Endodermal cell (in vitro differentiated cells): ENCODE data around the gene RAB28. TPM values are rescaled to one million over a fixed set of nuclear protein-coding genes. Genes with fewer than 3 reads are reported as not detected.

Source experiments
- DNase-seq: peaks from one replicate; pipeline ENCODE4 v3.0.0-alpha.2; 2017
- H3K27ac ChIP-seq: 2 replicates; pipeline ENCODE4 v1.5.1; 2013; ENCODE audit warnings: mild to moderate bottlenecking, low read depth, low read length, moderate library complexity
- H3K27me3 ChIP-seq: 2 replicates; pipeline ENCODE4 v1.6.1; 2013; ENCODE audit warnings: mild to moderate bottlenecking, low read length, moderate library complexity; ENCODE audit not compliant: insufficient read depth, control insufficient read depth, poor library complexity, severe bottlenecking
- H3K36me3 ChIP-seq: 2 replicates; pipeline ENCODE4 v1.7.0; 2013; ENCODE audit warnings: mild to moderate bottlenecking, low read length, moderate library complexity; ENCODE audit not compliant: control insufficient read depth, insufficient read depth
- H3K4me1 ChIP-seq: one replicate; pipeline ENCODE4 v1.7.0; 2013; ENCODE audit warnings: low read length; ENCODE audit not compliant: control insufficient read depth, insufficient read depth
- H3K4me3 ChIP-seq: 2 replicates; pipeline ENCODE4 v1.5.1; 2013; ENCODE audit warnings: mild to moderate bottlenecking, low read length, moderate library complexity
- H3K9ac ChIP-seq: 2 replicates; pipeline ENCODE4 v1.6.1; 2013; ENCODE audit warnings: mild to moderate bottlenecking, low read length, moderate library complexity; ENCODE audit not compliant: poor library complexity, severe bottlenecking; ENCODE audit errors: extremely low read depth
- H3K9me3 ChIP-seq: 2 replicates; pipeline ENCODE4 v1.6.1; 2013; ENCODE audit warnings: mild to moderate bottlenecking, low read length, moderate library complexity; ENCODE audit not compliant: control insufficient read depth
- H3K27ac Mint-ChIP-seq: 2 replicates; pipeline ENCODE4 v1.8.0; 2020; ENCODE audit warnings: mixed read lengths
- H3K27me3 Mint-ChIP-seq: 2 replicates; pipeline ENCODE4 v1.8.0; 2021; ENCODE audit warnings: mild to moderate bottlenecking, mixed read lengths; ENCODE audit not compliant: insufficient read depth
- H3K36me3 Mint-ChIP-seq: 2 replicates; pipeline ENCODE4 v1.8.0; 2020; ENCODE audit warnings: low read depth, mixed read lengths
- H3K4me1 Mint-ChIP-seq: 2 replicates; pipeline ENCODE4 v1.8.0; 2020; ENCODE audit warnings: mixed read lengths
- H3K4me3 Mint-ChIP-seq: 2 replicates; pipeline ENCODE4 v1.8.0; 2020; ENCODE audit warnings: mild to moderate bottlenecking, moderate library complexity, mixed read lengths
- H3K9me3 Mint-ChIP-seq: 2 replicates; pipeline ENCODE4 v1.8.0; 2020; ENCODE audit warnings: mild to moderate bottlenecking, mixed read lengths
- WGBS, 2 experiments: methylation state at CpG; one replicate each; pipeline versions ENCODE4 v1.1.5 to v1.1.7; 2013; ENCODE audit warnings: missing lambda C conversion rate in 2 of 2, mixed read lengths in 1 of 2; ENCODE audit not compliant: insufficient coverage in 1 of 2, insufficient read length in 1 of 2; 5-methylcytosine and 5-hydroxymethylcytosine counted together
- total RNA-seq, 2 donors: library from RNA; stranded (reverse); fragmentation: NEBNext Ultra II Directional in 1 of 2; extraction: Animal tissue kit (Norgen Biotek cat#: 25700) in 1 of 2; gene quantifications; 2 replicates in 1 of 2; 3 replicates in 1 of 2; pipeline ENCODE4 v1.2.1, GENCODE V29; 2021
- TF ChIP-seq, protein P1 (sequence below): fragments of 200-600 bp; sonication (generic); conservative IDR thresholded peaks from 2 replicates; pipeline ENCODE4 v1.5.0; 2021; ENCODE audit warnings: antibody characterized with exemption, mild to moderate bottlenecking

Gene RAB28
- total RNA-seq, 2 donors from 2014 or later, result 24.6 to 25.7 TPM

DNA sequence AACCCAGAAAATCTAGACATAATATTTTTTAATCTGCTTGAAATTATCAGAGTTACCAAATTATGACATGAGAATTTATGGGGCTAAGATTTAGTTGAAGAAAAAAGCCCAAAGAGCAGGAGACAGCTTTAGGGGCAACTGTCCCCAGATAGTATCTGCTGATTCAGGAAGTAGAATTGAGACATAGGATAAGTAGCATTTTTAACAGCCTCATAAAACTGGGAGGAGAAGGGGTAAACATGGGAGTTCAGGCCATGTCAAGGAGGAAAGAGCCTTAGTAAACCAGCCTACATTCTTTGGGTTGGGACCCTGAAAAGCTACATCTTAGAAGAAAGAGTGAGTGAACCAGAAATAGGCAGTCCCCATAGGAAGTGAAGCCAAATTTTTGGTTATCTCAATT lies 9.7 kb upstream of the RAB28 start:
- no peak overlapping the region for H3K4me3 Mint-ChIP-seq
- H3K4me1 ChIP-seq, result no peaks in the 10 kb centered on the region
- H3K9me3 ChIP-seq, result no peaks in the 10 kb centered on the region
- H3K27ac ChIP-seq, result no peak overlapping the region
- H3K27me3 ChIP-seq, result no peaks in the 10 kb centered on the region
- no peak for DNase-seq
- H3K4me1 Mint-ChIP-seq, result no peaks in the 10 kb centered on the region
- no peak overlapping the region for H3K9ac ChIP-seq
- no peaks in the 10 kb centered on the region for H3K27me3 Mint-ChIP-seq
- peaks cover 2% of the 10 kb centered on the region for H3K9me3 Mint-ChIP-seq
- H3K36me3 ChIP-seq, result no peaks in the 10 kb centered on the region
- no peak overlapping the region for H3K27ac Mint-ChIP-seq
- no peak overlapping the region for H3K4me3 ChIP-seq
- no peaks in the 10 kb centered on the region for H3K36me3 Mint-ChIP-seq
- TF ChIP-seq, protein P1, sequence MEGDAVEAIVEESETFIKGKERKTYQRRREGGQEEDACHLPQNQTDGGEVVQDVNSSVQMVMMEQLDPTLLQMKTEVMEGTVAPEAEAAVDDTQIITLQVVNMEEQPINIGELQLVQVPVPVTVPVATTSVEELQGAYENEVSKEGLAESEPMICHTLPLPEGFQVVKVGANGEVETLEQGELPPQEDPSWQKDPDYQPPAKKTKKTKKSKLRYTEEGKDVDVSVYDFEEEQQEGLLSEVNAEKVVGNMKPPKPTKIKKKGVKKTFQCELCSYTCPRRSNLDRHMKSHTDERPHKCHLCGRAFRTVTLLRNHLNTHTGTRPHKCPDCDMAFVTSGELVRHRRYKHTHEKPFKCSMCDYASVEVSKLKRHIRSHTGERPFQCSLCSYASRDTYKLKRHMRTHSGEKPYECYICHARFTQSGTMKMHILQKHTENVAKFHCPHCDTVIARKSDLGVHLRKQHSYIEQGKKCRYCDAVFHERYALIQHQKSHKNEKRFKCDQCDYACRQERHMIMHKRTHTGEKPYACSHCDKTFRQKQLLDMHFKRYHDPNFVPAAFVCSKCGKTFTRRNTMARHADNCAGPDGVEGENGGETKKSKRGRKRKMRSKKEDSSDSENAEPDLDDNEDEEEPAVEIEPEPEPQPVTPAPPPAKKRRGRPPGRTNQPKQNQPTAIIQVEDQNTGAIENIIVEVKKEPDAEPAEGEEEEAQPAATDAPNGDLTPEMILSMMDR, result no peak

DNA sequence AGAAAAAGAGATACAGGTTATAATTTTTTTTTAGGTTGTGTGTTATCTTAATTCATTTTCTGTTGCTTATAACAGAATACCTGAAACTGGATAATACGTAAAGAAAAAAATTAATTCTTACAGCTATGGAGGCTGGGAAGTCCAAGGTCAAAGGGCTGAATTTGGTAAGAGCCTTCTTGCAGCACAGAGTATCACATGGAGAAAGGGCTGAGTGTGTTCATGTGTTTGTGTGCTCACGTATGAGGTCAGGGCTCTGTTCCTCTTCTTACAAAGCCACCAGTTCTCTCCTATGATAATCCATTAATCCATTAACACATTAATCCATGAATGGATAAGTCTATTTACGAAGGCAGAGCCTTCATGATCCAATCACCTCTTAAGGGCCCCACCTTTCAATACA lies 8.6 kb upstream of the RAB28 start:
- H3K36me3 ChIP-seq, result no peaks in the 10 kb centered on the region
- H3K27me3 ChIP-seq, result no peaks in the 10 kb centered on the region
- H3K9ac ChIP-seq, result no peak overlapping the region
- H3K9me3 ChIP-seq, result peaks cover 6% of the 10 kb centered on the region
- DNase-seq, result no peak
- peaks cover under 1% of the 10 kb centered on the region for H3K27me3 Mint-ChIP-seq
- TF ChIP-seq, protein P1, result no peak
- H3K9me3 Mint-ChIP-seq, result peaks cover 5% of the 10 kb centered on the region
- no peak overlapping the region for H3K27ac Mint-ChIP-seq
- no peaks in the 10 kb centered on the region for H3K4me1 Mint-ChIP-seq
- no peak overlapping the region for H3K27ac ChIP-seq
- H3K4me3 Mint-ChIP-seq, result no peak overlapping the region
- H3K4me3 ChIP-seq, result no peak overlapping the region
- no peaks in the 10 kb centered on the region for H3K36me3 Mint-ChIP-seq
- no peaks in the 10 kb centered on the region for H3K4me1 ChIP-seq
- 94 to 100% methylated on average over 1 to 3 of the region's 3 CpGs for WGBS, 2 experiments

DNA sequence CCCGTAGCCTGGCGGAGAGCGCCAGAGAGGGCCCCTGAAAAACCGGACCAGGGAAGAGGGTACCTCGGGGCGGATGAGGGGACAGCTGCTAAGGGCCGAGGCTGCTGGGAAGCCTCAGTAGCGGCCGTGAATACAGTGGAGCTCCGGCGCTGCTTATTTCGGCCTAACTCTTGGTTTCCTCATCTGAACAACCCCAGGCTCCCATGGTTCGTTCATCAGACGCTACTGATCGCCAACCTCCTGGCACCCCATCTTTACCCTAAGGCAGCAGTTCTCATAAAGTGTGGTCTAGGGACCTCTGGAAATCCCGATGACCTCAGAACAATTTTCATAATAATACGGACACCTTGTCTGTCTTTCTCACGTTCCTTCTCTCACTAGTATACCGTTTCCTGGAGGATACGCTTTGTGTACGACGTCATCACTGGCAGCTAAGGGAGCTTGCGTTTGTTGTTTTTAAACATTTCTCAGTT lies 645 bp upstream of the RAB28 start:
- WGBS, 2 experiments, result 2% methylated on average over 7 to 23 of the region's 23 CpGs
- TF ChIP-seq, protein P1, result no peak
- peaks cover 8% of the 10 kb centered on the region for H3K9me3 Mint-ChIP-seq
- Histone ChIP-seq H3K4me1 (no peaks in the 10 kb centered on the region), H3K27ac (peak overlapping the region; percentile 99), H3K4me3 (peak overlapping the region; percentile 93), H3K27me3 (no peaks in the 10 kb centered on the region), H3K9me3 (peaks cover 10% of the 10 kb centered on the region), H3K36me3 (no peaks in the 10 kb centered on the region), H3K9ac (peak overlapping the region; percentile 69)
- peaks cover 3% of the 10 kb centered on the region for H3K27me3 Mint-ChIP-seq
- peaks cover 14% of the 10 kb centered on the region for H3K4me1 Mint-ChIP-seq
- DNase-seq, result no peak
- H3K27ac Mint-ChIP-seq, result peak overlapping the region; percentile 100
- H3K36me3 Mint-ChIP-seq, result no peaks in the 10 kb centered on the region
- peak overlapping the region; percentile 87 for H3K4me3 Mint-ChIP-seq
